SK-N-SH treated with all-trans-retinoic acid at 6 μM for 48 hours (cell line): ENCODE measurements around the gene DPAGT1.
A peak's percentile ranks its signal among the peaks of the same experiment; 100 is the strongest.
"Not testable (repeated sequence)": the region's sequence is repeated elsewhere in the genome, so short reads cannot be mapped to it uniquely, and the experiment has no call there.

Experiments used
- ATAC-seq: fragments of 200-7000 bp; cut with Tn5 transposase; 3 replicates; pipeline ENCODE4 v1.9.1; 2020; ENCODE audit warnings: mild to moderate bottlenecking, moderate library complexity
- BACH2 ChIP-seq: fragments of 250-450 bp; sonication (Bioruptor Pico); IDR thresholded peaks from 2 replicates; pipeline ENCODE4 v1.9.0; 2021; ENCODE audit warnings: mild to moderate bottlenecking, borderline replicate concordance
- ESRRG ChIP-seq: fragments of 250-450 bp; sonication (Bioruptor Pico); IDR thresholded peaks from 2 replicates; pipeline ENCODE4 v1.6.1; 2021; ENCODE audit warnings: mild to moderate bottlenecking
- GLIS3 ChIP-seq: fragments of 250-450 bp; sonication (Bioruptor Pico); IDR thresholded peaks from 2 replicates; pipeline ENCODE4 v1.5.0; 2020; ENCODE audit warnings: mild to moderate bottlenecking, moderate library complexity
- OSR1 ChIP-seq: fragments of 250-450 bp; sonication (Bioruptor Pico); IDR thresholded peaks from 2 replicates; pipeline ENCODE4 v1.8.0; 2022; ENCODE audit warnings: moderate library complexity, mild to moderate bottlenecking, inconsistent platforms
- PPARA ChIP-seq: fragments of 250-450 bp; sonication (Bioruptor Pico); IDR thresholded peaks from 2 replicates; pipeline ENCODE4 v1.5.0; 2020; ENCODE audit warnings: mild to moderate bottlenecking, borderline replicate concordance
- SNAI2 ChIP-seq: fragments of 250-450 bp; sonication (Bioruptor Pico); IDR thresholded peaks from 2 replicates; pipeline ENCODE4 v1.5.0; 2020; ENCODE audit warnings: mild to moderate bottlenecking, moderate library complexity
- TCF4 ChIP-seq: fragments of 250-450 bp; sonication (Bioruptor Pico); IDR thresholded peaks from 2 replicates; pipeline ENCODE4 v1.8.0; 2021; ENCODE audit warnings: mild to moderate bottlenecking, moderate library complexity, borderline replicate concordance
- TOX ChIP-seq: fragments of 250-450 bp; sonication (Bioruptor Pico); IDR thresholded peaks from 2 replicates; pipeline ENCODE4 v1.8.0; 2021; ENCODE audit warnings: mild to moderate bottlenecking, moderate library complexity, borderline replicate concordance
- ZFP3 ChIP-seq: fragments of 250-450 bp; sonication (Bioruptor Pico); IDR thresholded peaks from 2 replicates; pipeline ENCODE4 v1.5.0; 2020; ENCODE audit warnings: mild to moderate bottlenecking, moderate library complexity
- ZFP30 ChIP-seq: fragments of 450-650 bp; formaldehyde crosslinking; IDR thresholded peaks from 2 replicates; pipeline ENCODE4 v1.5.0; 2022; ENCODE audit warnings: mild to moderate bottlenecking, moderate library complexity
- ZNF565 ChIP-seq: fragments of 450-650 bp; formaldehyde crosslinking; conservative IDR thresholded peaks from 2 replicates; pipeline ENCODE4 v1.5.0; 2020; ENCODE audit warnings: low read depth, mild to moderate bottlenecking, moderate library complexity
- ZNF70 ChIP-seq: fragments of 450-650 bp; formaldehyde crosslinking; IDR thresholded peaks from 2 replicates; pipeline ENCODE4 v1.5.0; 2020; ENCODE audit warnings: mild to moderate bottlenecking, moderate library complexity
- ZNF8 ChIP-seq: fragments of 450-650 bp; formaldehyde crosslinking; IDR thresholded peaks from 2 replicates; pipeline ENCODE4 v1.5.0; 2020; ENCODE audit warnings: mild to moderate bottlenecking, moderate library complexity
- TF ChIP-seq, protein P1 (sequence below): fragments of 250-450 bp; sonication (Bioruptor Pico); IDR thresholded peaks from 2 replicates; pipeline ENCODE4 v1.8.0; 2020; ENCODE audit warnings: mild to moderate bottlenecking, moderate library complexity, borderline replicate concordance
- TF ChIP-seq, protein P2 (sequence below): fragments of 250-450 bp; sonication (Bioruptor Pico); IDR thresholded peaks from 2 replicates; pipeline ENCODE4 v1.8.0; 2021; ENCODE audit warnings: low read depth, mild to moderate bottlenecking, moderate library complexity, borderline replicate concordance

DPAGT1 gene

DNA sequence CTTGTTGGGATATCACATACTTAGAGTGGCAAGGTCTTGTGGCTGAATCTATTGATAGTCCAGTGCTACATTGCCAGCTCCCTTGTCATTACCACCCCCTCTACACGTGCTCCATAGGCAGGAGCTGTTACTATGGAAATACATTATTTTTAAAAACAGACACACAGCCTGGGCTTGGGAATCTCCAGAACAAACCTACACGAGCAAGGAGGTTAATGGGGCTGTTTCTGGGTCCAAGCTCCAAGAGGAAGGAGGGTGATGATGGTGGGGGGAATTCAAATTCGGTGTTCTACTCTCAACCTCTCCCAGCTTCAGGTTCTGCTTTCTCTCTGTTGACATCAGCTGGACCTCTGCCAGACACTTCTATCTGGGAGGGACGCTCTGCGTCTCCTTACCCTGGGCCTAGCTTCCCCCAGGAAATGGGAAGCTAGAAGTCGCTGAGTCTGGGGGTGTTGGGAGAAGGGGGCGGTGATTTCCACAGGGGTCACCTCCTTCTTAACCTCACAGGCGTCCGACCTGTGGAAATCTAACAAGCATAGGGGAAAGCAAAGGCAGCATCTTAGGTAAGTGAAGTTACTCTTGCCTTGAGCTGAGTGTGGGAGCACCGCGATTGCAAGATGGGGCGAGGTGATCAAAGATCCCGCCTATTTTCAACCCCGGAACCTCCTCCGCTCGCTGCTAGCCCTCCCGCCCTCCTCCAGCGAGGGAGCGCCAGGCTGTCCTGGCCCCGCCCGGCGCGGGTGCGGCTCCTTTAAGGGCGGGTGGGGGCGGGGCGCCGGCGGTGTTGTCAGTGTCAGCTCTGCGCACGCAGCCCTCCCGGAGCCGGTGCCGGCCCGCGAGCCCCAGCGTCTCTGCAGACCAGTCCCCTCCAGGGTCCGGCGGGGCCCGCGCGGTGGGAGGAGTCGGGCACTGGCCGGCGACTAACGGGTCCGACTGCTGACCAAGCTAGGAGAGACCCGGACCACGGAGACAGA lies 5.2 kb upstream of the DPAGT1 start, which contains the start of gene C2CD2L (continued):
- TF ChIP-seq, protein P1, sequence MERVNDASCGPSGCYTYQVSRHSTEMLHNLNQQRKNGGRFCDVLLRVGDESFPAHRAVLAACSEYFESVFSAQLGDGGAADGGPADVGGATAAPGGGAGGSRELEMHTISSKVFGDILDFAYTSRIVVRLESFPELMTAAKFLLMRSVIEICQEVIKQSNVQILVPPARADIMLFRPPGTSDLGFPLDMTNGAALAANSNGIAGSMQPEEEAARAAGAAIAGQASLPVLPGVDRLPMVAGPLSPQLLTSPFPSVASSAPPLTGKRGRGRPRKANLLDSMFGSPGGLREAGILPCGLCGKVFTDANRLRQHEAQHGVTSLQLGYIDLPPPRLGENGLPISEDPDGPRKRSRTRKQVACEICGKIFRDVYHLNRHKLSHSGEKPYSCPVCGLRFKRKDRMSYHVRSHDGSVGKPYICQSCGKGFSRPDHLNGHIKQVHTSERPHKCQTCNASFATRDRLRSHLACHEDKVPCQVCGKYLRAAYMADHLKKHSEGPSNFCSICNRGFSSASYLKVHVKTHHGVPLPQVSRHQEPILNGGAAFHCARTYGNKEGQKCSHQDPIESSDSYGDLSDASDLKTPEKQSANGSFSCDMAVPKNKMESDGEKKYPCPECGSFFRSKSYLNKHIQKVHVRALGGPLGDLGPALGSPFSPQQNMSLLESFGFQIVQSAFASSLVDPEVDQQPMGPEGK (CRISPR knock-in tag) = no peak

DNA sequence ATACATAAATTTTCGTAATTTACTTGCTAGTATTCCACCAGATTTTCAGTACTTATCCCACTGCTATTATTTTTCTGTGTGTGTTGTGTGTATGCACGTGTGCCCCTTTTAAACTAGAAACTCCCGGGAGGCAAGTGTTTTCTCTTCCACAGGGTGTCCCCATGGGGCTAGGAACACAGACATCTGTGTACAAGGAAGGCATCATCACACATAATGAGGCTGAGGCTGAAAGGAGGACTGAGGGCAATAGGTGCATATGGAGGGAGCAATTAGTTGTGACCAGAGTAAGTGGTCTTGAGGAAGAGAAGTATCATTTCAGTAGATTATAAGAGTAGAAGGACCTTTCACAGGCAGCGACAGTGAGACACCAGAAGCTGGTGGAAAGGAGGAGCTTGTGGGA lies 2.1 kb upstream of the DPAGT1 start:
- ATAC-seq = no peak
- no peak for TF ChIP-seq ZFP30 (CRISPR knock-in tag)
- TF ChIP-seq, protein P2, sequence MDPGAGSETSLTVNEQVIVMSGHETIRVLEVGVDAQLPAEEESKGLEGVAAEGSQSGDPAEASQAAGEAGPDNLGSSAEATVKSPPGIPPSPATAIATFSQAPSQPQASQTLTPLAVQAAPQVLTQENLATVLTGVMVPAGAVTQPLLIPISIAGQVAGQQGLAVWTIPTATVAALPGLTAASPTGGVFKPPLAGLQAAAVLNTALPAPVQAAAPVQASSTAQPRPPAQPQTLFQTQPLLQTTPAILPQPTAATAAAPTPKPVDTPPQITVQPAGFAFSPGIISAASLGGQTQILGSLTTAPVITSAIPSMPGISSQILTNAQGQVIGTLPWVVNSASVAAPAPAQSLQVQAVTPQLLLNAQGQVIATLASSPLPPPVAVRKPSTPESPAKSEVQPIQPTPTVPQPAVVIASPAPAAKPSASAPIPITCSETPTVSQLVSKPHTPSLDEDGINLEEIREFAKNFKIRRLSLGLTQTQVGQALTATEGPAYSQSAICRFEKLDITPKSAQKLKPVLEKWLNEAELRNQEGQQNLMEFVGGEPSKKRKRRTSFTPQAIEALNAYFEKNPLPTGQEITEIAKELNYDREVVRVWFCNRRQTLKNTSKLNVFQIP (CRISPR knock-in tag) = no peak
- no peak for TF ChIP-seq BACH2
- no peak for TF ChIP-seq ZFP3
- TF ChIP-seq OSR1 (CRISPR knock-in tag) = no peak
- TF ChIP-seq PPARA (CRISPR knock-in tag) = no peak
- no peak for TF ChIP-seq ZNF565 (CRISPR knock-in tag)
- no peak for TF ChIP-seq TOX (CRISPR knock-in tag)
- TF ChIP-seq GLIS3 (CRISPR knock-in tag) = no peak
- TF ChIP-seq ESRRG (CRISPR knock-in tag) = no peak

DNA sequence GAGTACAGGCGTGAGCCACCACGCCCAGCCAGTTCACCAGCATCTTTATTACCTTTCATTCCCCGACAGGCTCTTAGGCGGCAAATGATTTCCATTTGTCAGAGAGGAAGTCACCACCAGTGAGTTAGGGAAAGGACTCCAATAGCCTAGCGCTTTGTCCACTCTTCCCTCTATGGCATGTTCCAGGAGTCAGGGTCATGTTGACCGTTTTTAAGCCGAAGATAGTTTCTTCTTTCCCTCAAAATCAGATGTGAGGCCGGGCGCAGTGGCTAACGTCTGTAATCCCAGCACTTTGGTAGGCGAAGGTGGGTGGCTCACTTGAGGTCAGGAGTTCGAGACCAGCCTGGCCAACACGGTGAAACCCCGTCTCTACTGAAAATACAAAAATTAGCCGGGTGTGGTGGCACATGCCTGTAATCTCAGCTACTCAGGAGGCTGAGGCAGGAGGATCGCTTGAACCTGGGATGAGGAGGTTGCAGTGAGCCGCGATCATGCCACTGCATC lies 1.6 kb upstream of the DPAGT1 start:
- ATAC-seq = not testable (repeated sequence)

DNA sequence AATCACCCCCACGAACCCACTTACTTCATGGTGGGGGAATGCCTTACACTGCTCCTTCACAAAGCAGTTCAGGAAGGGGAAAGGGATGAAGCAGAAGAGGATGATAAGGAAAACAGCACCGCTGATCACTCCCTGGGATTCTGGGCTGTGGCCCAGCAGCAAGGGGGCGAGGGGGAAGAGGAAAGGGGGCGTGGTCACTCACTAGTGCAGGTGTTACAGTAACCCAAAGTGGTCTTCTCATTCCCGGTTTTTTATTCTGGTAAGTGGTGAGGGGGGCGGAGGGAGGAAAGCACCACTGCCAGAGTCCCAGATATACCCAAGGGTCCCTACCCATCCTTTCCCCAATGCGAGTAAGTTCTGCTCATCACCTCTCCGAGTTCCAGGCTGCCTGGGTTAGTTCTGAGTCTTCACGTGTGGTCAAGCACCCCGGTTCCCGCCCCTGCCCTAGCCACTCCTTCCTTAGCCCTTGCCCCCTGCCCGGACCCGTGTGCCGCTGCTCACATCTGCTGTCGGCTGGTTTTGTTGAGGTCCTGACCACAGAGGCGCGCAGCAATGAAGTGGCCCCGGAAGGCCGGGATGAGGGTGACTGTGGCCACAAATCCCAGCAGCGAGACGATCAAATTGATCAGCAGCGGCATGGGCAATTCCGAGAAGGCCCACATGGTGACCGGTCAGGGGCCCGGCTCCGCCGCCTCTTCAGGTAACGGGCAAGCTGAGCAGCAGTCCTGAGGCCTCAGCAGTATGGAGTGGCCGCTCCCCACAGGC lies 477 bp downstream of the DPAGT1 start:
- peak; percentile 41 for ATAC-seq

DNA sequence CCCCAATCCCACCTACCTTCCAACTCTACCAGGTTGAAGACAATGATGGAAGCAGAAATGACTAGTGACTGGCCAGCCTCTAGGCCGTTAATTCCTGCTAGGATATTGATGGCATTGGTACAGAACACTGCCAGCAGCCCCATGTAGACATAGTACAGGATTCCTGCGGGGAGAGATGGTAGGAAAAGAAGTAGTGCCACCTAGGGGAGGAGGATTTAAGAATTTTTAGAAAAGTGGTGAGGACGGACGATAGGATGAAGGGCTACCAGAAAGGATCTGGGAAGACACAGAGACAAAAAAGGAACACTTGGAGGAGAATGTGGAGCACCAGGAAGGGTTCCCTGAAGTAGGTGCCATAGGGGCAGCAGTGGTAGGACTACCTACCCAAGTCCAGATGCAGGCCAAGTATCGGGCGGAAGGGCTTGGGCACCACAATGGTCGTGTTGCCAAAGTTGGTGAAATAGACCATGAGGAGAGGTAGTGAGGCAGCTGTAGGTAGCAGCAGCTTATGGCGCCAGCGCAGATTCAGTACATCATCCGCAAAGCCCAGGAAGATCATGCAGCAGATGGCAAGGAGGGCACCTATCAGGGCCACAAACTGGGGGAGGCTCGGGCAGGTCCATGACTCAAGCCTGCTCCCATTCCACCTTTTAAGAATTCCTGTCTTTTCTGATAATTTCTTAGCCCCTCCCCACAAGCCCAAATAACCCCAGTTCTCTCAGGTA lies 1.2 kb downstream of the DPAGT1 start:
- TF ChIP-seq ZNF70 (CRISPR knock-in tag) (no peak), SNAI2 (CRISPR knock-in tag) (no peak)
- TF ChIP-seq, protein P1 (CRISPR knock-in tag) = no peak
- ATAC-seq = peak; percentile 19

More for the DNA sequence above, 477 bp downstream of the DPAGT1 start:
- TF ChIP-seq ZFP3 = no peak
- no peak for TF ChIP-seq TCF4
- TF ChIP-seq, protein P2 (CRISPR knock-in tag) = no peak
- TF ChIP-seq ZNF8 = no peak
